HEK293 (cell line): ENCODE results near the gene SCRT2.

ENCODE experiments used
- CTCF ChIA-PET: fragments of 350-600 bp; formaldehyde crosslinking; extraction: SDS; loops from one replicate; lab custom pipeline; 2021; ENCODE audit warnings: antibody characterized with exemption; lab: Yijun Ruan, JAX
- POLR2A ChIA-PET: fragments of 300-600 bp; formaldehyde crosslinking; extraction: SDS; loops from one replicate; lab custom pipeline; 2020; ENCODE audit warnings: antibody characterized with exemption, inconsistent platforms; lab: Yijun Ruan, JAX
- H3K27ac ChIP-seq: fragments of 200-500 bp; sonication (Bioruptor generic); 2 replicates; pipeline ENCODE4 v1.5.1; 2014; ENCODE audit warnings: low read depth, low read length, control low read depth, inconsistent platforms; ENCODE audit errors: extremely low read depth
- H3K36me3 ChIP-seq, 2 experiments: fragments of 200-500 bp in 1 of 2; sonication (Bioruptor generic) in 1 of 2; 1 replicate in 1 of 2; 2 replicates in 1 of 2; pipeline ENCODE4 v1.5.1; 2014 to 2017; ENCODE audit warnings: inconsistent platforms in 2 of 2, low read length in 2 of 2; ENCODE audit not compliant: control insufficient read depth in 2 of 2, insufficient read depth in 1 of 2
- H3K4me1 ChIP-seq: fragments of 200-500 bp; sonication (Bioruptor generic); 2 replicates; pipeline ENCODE4 v1.5.1; 2014; ENCODE audit warnings: mild to moderate bottlenecking, low read length, inconsistent platforms; ENCODE audit not compliant: control insufficient read depth, insufficient read depth
- H3K4me3 ChIP-seq: 2 replicates; pipeline ENCODE4 v1.5.1; 2011; ENCODE audit warnings: low read depth, mild to moderate bottlenecking, control low read depth, low read length, moderate library complexity
- H3K9me3 ChIP-seq: fragments of 200-500 bp; sonication (Bioruptor generic); 2 replicates; pipeline ENCODE4 v1.5.1; 2014; ENCODE audit warnings: low read depth, low read length, inconsistent platforms; ENCODE audit not compliant: control insufficient read depth, insufficient read depth
- BCL11A ChIP-seq: fragments of 450-650 bp; formaldehyde crosslinking; IDR thresholded peaks from 2 replicates; pipeline ENCODE4 v1.5.1; 2016; ENCODE audit warnings: low read depth, missing biosample characterization, missing genetic modification characterization
- GLIS1 ChIP-seq: fragments of 450-650 bp; formaldehyde crosslinking; IDR thresholded peaks from 2 replicates; pipeline ENCODE4 v1.5.1; 2016; ENCODE audit warnings: missing biosample characterization, missing genetic modification characterization
- OSR2 ChIP-seq: fragments of 450-650 bp; formaldehyde crosslinking; IDR thresholded peaks from 2 replicates; pipeline ENCODE4 v1.5.1; 2016; ENCODE audit warnings: missing biosample characterization, missing genetic modification characterization
- PRDM1 ChIP-seq: fragments of 450-650 bp; formaldehyde crosslinking; IDR thresholded peaks from 2 replicates; pipeline ENCODE4; 2016; ENCODE audit warnings: missing biosample characterization, missing genetic modification characterization
- PRDM10 ChIP-seq: fragments of 450-650 bp; formaldehyde crosslinking; IDR thresholded peaks from 2 replicates; pipeline ENCODE4 v1.5.1; 2016; ENCODE audit warnings: missing biosample characterization, missing genetic modification characterization
- ZFP41 ChIP-seq: fragments of 450-650 bp; formaldehyde crosslinking; IDR thresholded peaks from 2 replicates; pipeline ENCODE4 v1.5.1; 2016; ENCODE audit warnings: missing biosample characterization, missing genetic modification characterization, borderline replicate concordance
- ZNF529 ChIP-seq: fragments of 450-650 bp; formaldehyde crosslinking; IDR thresholded peaks from 2 replicates; pipeline ENCODE4 v1.5.1; 2017; ENCODE audit warnings: missing genetic modification characterization, missing biosample characterization; ENCODE audit not compliant: insufficient replicate concordance
- TF ChIP-seq, protein P1 (sequence below): fragments of 450-650 bp; formaldehyde crosslinking; IDR thresholded peaks from 2 replicates; pipeline ENCODE4 v1.5.1; 2016; ENCODE audit warnings: missing biosample characterization, missing genetic modification characterization
- TF ChIP-seq, protein P2 (sequence below): fragments of 450-650 bp; formaldehyde crosslinking; IDR thresholded peaks from 2 replicates; pipeline ENCODE4 v1.5.1; 2016; ENCODE audit warnings: missing biosample characterization, missing genetic modification characterization
- TF ChIP-seq, protein P3 (sequence below): fragments of 450-650 bp; formaldehyde crosslinking; IDR thresholded peaks from 2 replicates; pipeline ENCODE4 v1.5.1; 2016; ENCODE audit warnings: missing biosample characterization, missing genetic modification characterization
- TF ChIP-seq, protein P4 (sequence below): fragments of 450-650 bp; formaldehyde crosslinking; IDR thresholded peaks from 2 replicates; pipeline ENCODE4 v1.5.1; 2017; ENCODE audit warnings: missing biosample characterization, missing genetic modification characterization

Gene SCRT2

GRCh38 chr20:646868-647233 lies 28.8 kb downstream of the SCRT2 start:
- H3K4me3 ChIP-seq, result no peak overlapping the region
- peak; percentile 65; the same call in 1 of the 2 replicates for TF ChIP-seq PRDM1 (tag by site-specific recombination)
- TF ChIP-seq, protein P1, sequence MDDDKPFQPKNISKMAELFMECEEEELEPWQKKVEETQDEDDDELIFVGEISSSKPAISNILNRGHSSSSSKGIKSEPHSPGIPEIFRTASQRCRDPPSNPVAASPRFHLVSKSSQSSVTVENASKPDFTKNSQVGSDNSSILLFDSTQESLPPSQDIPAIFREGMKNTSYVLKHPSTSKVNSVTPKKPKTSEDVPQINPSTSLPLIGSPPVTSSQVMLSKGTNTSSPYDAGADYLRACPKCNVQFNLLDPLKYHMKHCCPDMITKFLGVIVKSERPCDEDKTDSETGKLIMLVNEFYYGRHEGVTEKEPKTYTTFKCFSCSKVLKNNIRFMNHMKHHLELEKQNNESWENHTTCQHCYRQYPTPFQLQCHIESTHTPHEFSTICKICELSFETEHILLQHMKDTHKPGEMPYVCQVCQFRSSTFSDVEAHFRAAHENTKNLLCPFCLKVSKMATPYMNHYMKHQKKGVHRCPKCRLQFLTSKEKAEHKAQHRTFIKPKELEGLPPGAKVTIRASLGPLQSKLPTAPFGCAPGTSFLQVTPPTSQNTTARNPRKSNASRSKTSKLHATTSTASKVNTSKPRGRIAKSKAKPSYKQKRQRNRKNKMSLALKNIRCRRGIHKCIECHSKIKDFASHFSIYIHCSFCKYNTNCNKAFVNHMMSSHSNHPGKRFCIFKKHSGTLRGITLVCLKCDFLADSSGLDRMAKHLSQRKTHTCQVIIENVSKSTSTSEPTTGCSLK (tag by site-specific recombination), result no peak
- ChIA-PET POLR2A (no interaction called here), CTCF (interaction anchor here (0.7 to 4.1 kb wide), 16 partner anchors 11 to 327 kb away, joined by 3 to 130 read pairs (median 12); no protein-coding TSS in a partner anchor)
- H3K27ac ChIP-seq, result no peak overlapping the region
- no peaks in the 10 kb centered on the region for H3K9me3 ChIP-seq
- H3K36me3 ChIP-seq, result peaks cover 5 to 45% of the 10 kb centered on the region in 2 experiments; a peak in 2 of 3 replicates
- no peaks in the 10 kb centered on the region for H3K4me1 ChIP-seq

DNA sequence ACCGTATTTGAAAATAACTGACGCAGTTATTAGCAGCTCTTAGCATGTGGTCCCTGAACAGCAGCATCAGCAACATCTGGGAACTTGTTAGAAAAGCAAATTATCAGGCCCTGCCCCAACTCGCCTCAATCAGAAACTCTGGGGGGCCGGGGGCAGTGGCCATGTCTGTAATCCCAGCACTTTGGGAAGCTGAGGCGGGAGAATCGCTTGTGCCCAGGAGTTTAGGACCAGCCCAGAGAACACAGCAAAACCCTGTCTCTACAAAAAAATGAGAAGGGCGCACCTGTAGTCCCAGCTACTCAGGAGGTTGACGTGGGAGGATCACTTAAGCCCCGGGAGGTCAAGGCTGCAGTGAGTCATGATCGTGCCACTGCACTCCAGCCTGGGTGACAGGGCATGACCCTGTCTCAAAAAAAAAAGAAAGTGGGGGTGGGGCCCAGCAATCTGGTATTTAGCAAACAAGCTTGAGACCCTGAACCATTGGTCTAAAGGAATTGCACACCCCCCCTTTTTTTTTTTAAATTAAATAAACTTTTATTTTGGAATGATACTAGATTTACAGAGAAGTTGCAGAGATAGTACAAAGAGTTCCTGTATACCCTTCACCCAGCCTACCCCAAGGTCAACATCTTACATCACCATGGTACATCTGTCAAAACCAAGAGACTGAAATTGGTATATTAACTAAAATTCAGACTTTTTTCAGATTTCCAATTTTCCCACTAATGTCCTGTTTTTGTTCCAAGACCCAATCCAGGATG lies 29.3 kb downstream of the SCRT2 start:
- Histone ChIP-seq H3K27ac (no peak overlapping the region), H3K4me3 (no peak overlapping the region)
- POLR2A ChIA-PET, result interaction anchor here (1.1 to 1.4 kb wide), 2 partner anchors 45 to 102 kb away, joined by 3 to 6 read pairs; partner anchors contain the start of gene CSNK2A1

More for the DNA sequence above, 29.3 kb downstream of the SCRT2 start:
- H3K4me1 ChIP-seq, result no peaks in the 10 kb centered on the region
- CTCF ChIA-PET, result interaction anchor here (0.6 to 4.1 kb wide), 52 partner anchors 8 to 529 kb away, joined by 3 to 130 read pairs (median 6); partner anchors contain the start of gene TCF15
- TF ChIP-seq, protein P2, sequence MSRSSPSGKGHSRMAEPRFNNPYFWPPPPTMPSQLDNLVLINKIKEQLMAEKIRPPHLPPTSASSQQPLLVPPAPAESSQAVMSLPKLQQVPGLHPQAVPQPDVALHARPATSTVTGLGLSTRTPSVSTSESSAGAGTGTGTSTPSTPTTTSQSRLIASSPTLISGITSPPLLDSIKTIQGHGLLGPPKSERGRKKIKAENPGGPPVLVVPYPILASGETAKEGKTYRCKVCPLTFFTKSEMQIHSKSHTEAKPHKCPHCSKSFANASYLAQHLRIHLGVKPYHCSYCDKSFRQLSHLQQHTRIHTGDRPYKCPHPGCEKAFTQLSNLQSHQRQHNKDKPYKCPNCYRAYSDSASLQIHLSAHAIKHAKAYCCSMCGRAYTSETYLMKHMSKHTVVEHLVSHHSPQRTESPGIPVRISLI (tag by site-specific recombination), result 0 out of 2 replicates have a peak, but pooled peaks have one; percentile 22
- TF ChIP-seq PRDM10 (tag by site-specific recombination) (no peak), BCL11A (tag by site-specific recombination) (peak; percentile 38; the same call in 1 of the 2 replicates), GLIS1 (tag by site-specific recombination) (peak; percentile 97), ZNF529 (tag by site-specific recombination) (peak; percentile 98), ZFP41 (tag by site-specific recombination) (no peak), OSR2 (tag by site-specific recombination) (peak; percentile 22; the same call in 1 of the 2 replicates)
- TF ChIP-seq, protein P3, sequence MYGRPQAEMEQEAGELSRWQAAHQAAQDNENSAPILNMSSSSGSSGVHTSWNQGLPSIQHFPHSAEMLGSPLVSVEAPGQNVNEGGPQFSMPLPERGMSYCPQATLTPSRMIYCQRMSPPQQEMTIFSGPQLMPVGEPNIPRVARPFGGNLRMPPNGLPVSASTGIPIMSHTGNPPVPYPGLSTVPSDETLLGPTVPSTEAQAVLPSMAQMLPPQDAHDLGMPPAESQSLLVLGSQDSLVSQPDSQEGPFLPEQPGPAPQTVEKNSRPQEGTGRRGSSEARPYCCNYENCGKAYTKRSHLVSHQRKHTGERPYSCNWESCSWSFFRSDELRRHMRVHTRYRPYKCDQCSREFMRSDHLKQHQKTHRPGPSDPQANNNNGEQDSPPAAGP (tag by site-specific recombination), result no peak
- TF ChIP-seq, protein P4, sequence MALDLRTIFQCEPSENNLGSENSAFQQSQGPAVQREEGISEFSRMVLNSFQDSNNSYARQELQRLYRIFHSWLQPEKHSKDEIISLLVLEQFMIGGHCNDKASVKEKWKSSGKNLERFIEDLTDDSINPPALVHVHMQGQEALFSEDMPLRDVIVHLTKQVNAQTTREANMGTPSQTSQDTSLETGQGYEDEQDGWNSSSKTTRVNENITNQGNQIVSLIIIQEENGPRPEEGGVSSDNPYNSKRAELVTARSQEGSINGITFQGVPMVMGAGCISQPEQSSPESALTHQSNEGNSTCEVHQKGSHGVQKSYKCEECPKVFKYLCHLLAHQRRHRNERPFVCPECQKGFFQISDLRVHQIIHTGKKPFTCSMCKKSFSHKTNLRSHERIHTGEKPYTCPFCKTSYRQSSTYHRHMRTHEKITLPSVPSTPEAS (tag by site-specific recombination), result no peak
- peaks cover 5 to 45% of the 10 kb centered on the region in 2 experiments; a peak in 2 of 3 replicates for H3K36me3 ChIP-seq
- H3K9me3 ChIP-seq, result no peaks in the 10 kb centered on the region
